Vagina (tissue), 2 donors: ENCODE results near the gene ST7.

Experiments
- CTCF ChIP-seq, 3 experiments: fragments of 450-650 bp in 2 of 3; fragments of 200-600 bp in 1 of 3; sonication (generic) in 1 of 3; IDR thresholded peaks; one replicate each; pipeline ENCODE4 v1.5.1; 2017 to 2019; ENCODE audit warnings: antibody characterized with exemption in 3 of 3, mild to moderate bottlenecking in 2 of 3, moderate library complexity in 2 of 3
- POLR2A ChIP-seq, 2 donors: fragments of 450-650 bp; IDR thresholded peaks; one replicate each; pipeline ENCODE4 v1.6.1; 2017; ENCODE audit warnings: antibody characterized with exemption in 2 of 2, mild to moderate bottlenecking in 2 of 2, moderate library complexity in 2 of 2
- POLR2AphosphoS5 ChIP-seq, 2 donors: sonication (generic); formaldehyde crosslinking; IDR thresholded peaks; one replicate each; pipeline ENCODE4 v1.9.0; 2017; ENCODE audit warnings: antibody characterized with exemption in 2 of 2, mild to moderate bottlenecking in 2 of 2, low read depth in 1 of 2; ENCODE audit not compliant: insufficient read depth in 1 of 2

DNA sequence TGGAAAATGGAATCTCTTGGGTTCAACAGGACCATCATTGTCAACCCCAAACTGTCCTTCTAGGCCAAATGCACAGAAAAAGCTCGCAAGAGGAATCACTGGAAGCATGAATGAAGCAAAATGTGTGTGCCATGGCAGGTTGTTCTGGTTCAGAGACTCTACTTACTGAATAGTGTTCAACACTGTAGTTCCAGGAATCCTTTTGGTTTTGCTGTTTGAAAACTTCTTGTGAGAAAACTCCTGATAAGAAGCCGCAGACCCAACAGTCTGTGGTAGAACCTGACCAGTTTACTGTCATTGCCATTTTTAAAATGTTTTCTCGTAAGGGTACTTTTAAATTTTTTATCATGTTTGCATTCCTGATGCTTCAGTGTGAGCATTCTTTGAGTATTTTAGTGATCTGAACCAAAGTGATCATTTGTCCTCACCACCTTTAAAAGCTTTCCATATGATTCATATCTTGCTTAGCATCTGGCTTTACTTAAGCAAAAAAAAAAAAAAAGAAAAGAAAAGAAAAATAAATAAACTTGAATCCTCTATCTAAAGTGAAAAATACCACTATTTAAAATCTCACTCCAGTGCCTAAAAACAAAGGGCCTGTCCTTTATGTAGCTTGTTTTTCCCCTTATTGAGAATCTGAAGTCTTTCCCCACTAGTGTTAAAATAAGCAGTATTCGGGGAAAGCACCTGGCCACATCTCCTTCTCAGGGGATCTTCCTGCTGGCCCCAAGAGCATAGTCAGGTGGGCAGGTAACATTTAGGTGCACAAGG, 277.2 kb downstream of the ST7 start:
- TF ChIP-seq CTCF (IDR thresholded peaks at IDR 0.05): no peak
- no peak for TF ChIP-seq POLR2A (IDR thresholded peaks at IDR 0.05)
- TF ChIP-seq POLR2AphosphoS5 (IDR thresholded peaks at IDR 0.05; ENCODE audit: insufficient read depth in 1 of 2, low read depth in 1 of 2): no peak
